GM12878 (cell line): ENCODE data around the gene CREB3L1. TPM values are rescaled to one million over a fixed set of nuclear protein-coding genes. Genes with fewer than 3 reads are reported as not detected.

Source experiments
- ATAC-seq: fragments of 200-7000 bp; cut with Tn5 transposase; 3 replicates; pipeline ENCODE4 v1.9.1; 2020; ENCODE audit warnings: mild to moderate bottlenecking, moderate library complexity
- BruUV-seq: library from RNA; stranded (reverse); fragments of 400-500 nt; replicated peaks from 2 replicates; lab custom pipeline; 2021; lab: Mats Ljungman, UMichigan
- CTCF ChIA-PET: fragments of 300-600 bp; sonication (Branson Sonifier 250); formaldehyde crosslinking; extraction: SDS; loops from one replicate; lab custom pipeline; 2021; ENCODE audit warnings: inconsistent platforms; lab: Yijun Ruan, JAX
- POLR2A ChIA-PET: fragments of 350-600 bp; formaldehyde crosslinking; extraction: SDS; loops from one replicate; lab custom pipeline; 2021; ENCODE audit warnings: inconsistent platforms; lab: Charles Lee
- RAD21 ChIA-PET: fragments of 300-600 bp; sonication (Branson Sonifier 250); formaldehyde crosslinking; loops from one replicate; lab custom pipeline; 2023; ENCODE audit warnings: antibody characterized with exemption; ENCODE audit not compliant: unreplicated experiment; lab: Charles Lee
- SMC1A ChIA-PET: fragments of 300-600 bp; sonication (Branson Sonifier 250); formaldehyde crosslinking; loops from one replicate; lab custom pipeline; 2023; ENCODE audit not compliant: unreplicated experiment, uncharacterized antibody; lab: Charles Lee
- DNase-seq: peaks from one replicate; pipeline ENCODE4 v3.0.0-alpha.2; 2011; ENCODE audit warnings: low read depth, low spot score
- FAIRE-seq: peaks from 3 replicates; lab custom pipeline; 2011; peaks lifted over from hg19 to GRCh38; lab: Jason Lieb, UNC
- H2AFZ ChIP-seq: 2 replicates; pipeline ENCODE4 v1.6.0; 2011; ENCODE audit warnings: low read depth, low read length, control low read depth; ENCODE audit not compliant: control insufficient read depth
- H3K27ac ChIP-seq: 2 replicates; pipeline ENCODE4 v1.5.1; 2011; ENCODE audit warnings: control low read depth; ENCODE audit not compliant: control insufficient read depth, insufficient read depth
- H3K27me3 ChIP-seq, 2 experiments: replicated peaks in 1 of 2; 2 replicates each; pipeline versions ENCODE4 v1.6.0 to v1.6.1; 2011; ENCODE audit warnings: low read length in 1 of 2; ENCODE audit not compliant: control insufficient read depth in 2 of 2, insufficient read depth in 2 of 2
- H3K36me3 ChIP-seq, 2 experiments: 2 replicates each; pipeline ENCODE4 v1.5.1; 2011; ENCODE audit warnings: low read length in 1 of 2; ENCODE audit not compliant: control insufficient read depth in 2 of 2, insufficient read depth in 2 of 2
- H3K4me1 ChIP-seq: 2 replicates; pipeline ENCODE4 v1.6.1; 2011; ENCODE audit warnings: mild to moderate bottlenecking, low read length, moderate library complexity, mixed read lengths; ENCODE audit not compliant: control insufficient read depth, insufficient read depth
- H3K4me2 ChIP-seq: 2 replicates; pipeline ENCODE4 v1.6.0; 2011; ENCODE audit warnings: control low read depth; ENCODE audit not compliant: control insufficient read depth, insufficient read depth
- H3K4me3 ChIP-seq: fragments of 200-600 bp; sonication (generic); 2 replicates; pipeline ENCODE4 v1.5.1; 2016
- H3K79me2 ChIP-seq: 2 replicates; pipeline ENCODE4 v1.6.0; 2011; ENCODE audit warnings: low read length; ENCODE audit not compliant: control insufficient read depth, insufficient read depth
- H3K9ac ChIP-seq: 2 replicates; pipeline ENCODE4 v1.8.0; 2011; ENCODE audit warnings: low read length, control low read depth, mixed read lengths; ENCODE audit not compliant: control insufficient read depth, insufficient read depth
- H3K9me3 ChIP-seq: replicated peaks from 3 replicates; pipeline ENCODE4 v1.5.1; 2011; ENCODE audit warnings: mild to moderate bottlenecking, low read length; ENCODE audit not compliant: control insufficient read depth, insufficient read depth
- H4K20me1 ChIP-seq: 2 replicates; pipeline ENCODE4 v1.6.0; 2011; ENCODE audit not compliant: control insufficient read depth, insufficient read depth
- CBFB ChIP-seq: IDR thresholded peaks from 2 replicates; pipeline ENCODE4 v1.6.1; 2016; ENCODE audit warnings: antibody characterized with exemption, low read depth
- HCFC1 ChIP-seq: fragments of 150-350 bp; IDR thresholded peaks from 2 replicates; pipeline ENCODE4 v1.6.1; 2014; ENCODE audit warnings: low read length
- HSF1 ChIP-seq: fragments of 150-350 bp; IDR thresholded peaks from 2 replicates; pipeline ENCODE4 v1.6.1; 2014; ENCODE audit warnings: mild to moderate bottlenecking, low read depth, low read length
- IKZF1 ChIP-seq: fragments of 450-650 bp; conservative IDR thresholded peaks from 2 replicates; pipeline ENCODE4 v1.6.1; 2017; ENCODE audit warnings: antibody characterized with exemption, mild to moderate bottlenecking
- LARP7 ChIP-seq: fragments of 450-650 bp; IDR thresholded peaks from 2 replicates; pipeline ENCODE4 v1.6.1; 2017; ENCODE audit warnings: mild to moderate bottlenecking
- MAX ChIP-seq: IDR thresholded peaks from 2 replicates; pipeline ENCODE4 v1.6.1; 2012; ENCODE audit warnings: low read depth, low read length, improper control_type of control experiment
- MLLT1 ChIP-seq: fragments of 450-650 bp; IDR thresholded peaks from 2 replicates; pipeline ENCODE4 v1.6.1; 2016; ENCODE audit warnings: mild to moderate bottlenecking
- MTA3 ChIP-seq: IDR thresholded peaks from 2 replicates; pipeline ENCODE4 v1.6.1; 2012; ENCODE audit warnings: low read length, inconsistent platforms, borderline replicate concordance
- NFXL1 ChIP-seq: fragments of 450-650 bp; IDR thresholded peaks from 2 replicates; pipeline ENCODE4 v1.6.1; 2017; ENCODE audit warnings: antibody characterized with exemption, mild to moderate bottlenecking, borderline replicate concordance
- NFYA ChIP-seq: IDR thresholded peaks from 2 replicates; pipeline ENCODE4 v1.6.1; 2011; ENCODE audit warnings: low read depth, mild to moderate bottlenecking, low read length, improper control_type of control experiment, borderline replicate concordance
- NR2C1 ChIP-seq: fragments of 450-650 bp; IDR thresholded peaks from 2 replicates; pipeline ENCODE4 v1.6.1; 2017; ENCODE audit warnings: antibody characterized with exemption, mild to moderate bottlenecking, moderate library complexity
- POLR2AphosphoS2 ChIP-seq: IDR thresholded peaks from 2 replicates; pipeline ENCODE4 v1.6.1; 2011; ENCODE audit warnings: low read depth, mild to moderate bottlenecking, low read length, improper control_type of control experiment, moderate library complexity
- SIN3A ChIP-seq: IDR thresholded peaks from 2 replicates; pipeline ENCODE4 v1.6.1; 2012; ENCODE audit warnings: low read depth, low read length, improper control_type of control experiment
- SIX5 ChIP-seq: IDR thresholded peaks from 2 replicates; pipeline ENCODE4 v1.6.1; 2011; ENCODE audit warnings: mild to moderate bottlenecking, low read depth, low read length, moderate library complexity; ENCODE audit not compliant: severe bottlenecking
- SREBF2 ChIP-seq: IDR thresholded peaks from 2 replicates; pipeline ENCODE4 v1.6.1; 2012; ENCODE audit warnings: mild to moderate bottlenecking, low read length
- TCF12 ChIP-seq: IDR thresholded peaks from 2 replicates; pipeline ENCODE4 v1.6.1; 2011; ENCODE audit warnings: low read depth, mild to moderate bottlenecking, low read length
- TCF7 ChIP-seq: IDR thresholded peaks from 2 replicates; pipeline ENCODE4 v1.6.1; 2014; ENCODE audit warnings: antibody characterized with exemption, borderline replicate concordance
- ZZZ3 ChIP-seq: IDR thresholded peaks from 2 replicates; pipeline ENCODE4 v1.6.1; 2011; ENCODE audit warnings: low read depth; ENCODE audit not compliant: control insufficient read depth, insufficient read length
- WGBS: methylation state at CpG from one replicate; pipeline ENCODE4 v1.1.6; 2016; ENCODE audit warnings: low lambda C conversion rate; ENCODE audit not compliant: insufficient replicate concordance, insufficient coverage; ENCODE audit errors: missing lambda C conversion rate; 5-methylcytosine and 5-hydroxymethylcytosine counted together
- in situ Hi-C: fragments of 300-500 bp; cut with MboI; formaldehyde crosslinking; loops from 9 replicates; pipeline ENCODE4 v1.14.3; 2018; ENCODE audit warnings: mixed read lengths
- intact Hi-C: fragments of 100-400 bp; cut with micrococcal nuclease; formaldehyde crosslinking; loops from one replicate; pipeline ENCODE4 v1.14.2; 2022; ENCODE audit not compliant: unreplicated experiment
- polyA plus RNA-seq, 11 experiments: library from polyadenylated mRNA; depleted of rRNA in 4 of 11; unstranded in 6 of 11; stranded (reverse) in 5 of 11; fragments of >200 nt; fragmentation: Nextera tagmentation in 4 of 11; fragmentation: Illumina TruSeq in 1 of 11; extraction: Ambion mirVana in 4 of 11; extraction: Trizol in 1 of 11; gene quantifications; 1 replicate in 1 of 11; 2 replicates in 10 of 11; pipeline versions ENCODE4 v1.2.1 to v1.2.3, GENCODE V29; 2011 to 2016; ENCODE audit warnings: inconsistent platforms in 2 of 11, missing spikeins in 2 of 11, low read depth in 1 of 11
- total RNA-seq, 4 experiments: library from RNA; depleted of rRNA in 3 of 4; stranded (reverse); fragments of >200 nt in 3 of 4; fragmentation: Illumina TruSeq in 1 of 4; extraction: Trizol in 1 of 4; gene quantifications; 2 replicates each; pipeline versions ENCODE4 v1.2.1 to v1.2.3, GENCODE V29; 2013 to 2021

CREB3L1 gene
- total and polyA plus RNA-seq, 10 of the 15 experiments (the other 5 are each of a cell fraction or from before 2014, with no cell fraction given): 0.03 to 1.4 (median 0.22) TPM

- H3K36me3 ChIP-seq: no peaks in the 10 kb centered on the region
- H3K4me3 ChIP-seq: no peak overlapping the region
- intact Hi-C loops (no loop called here), in situ Hi-C loops (no loop called here)
- H4K20me1 ChIP-seq: no peaks in the 10 kb centered on the region
- ATAC-seq (no peak), DNase-seq (no peak), FAIRE-seq (no peak)
- no TSS peak for BruUV-seq
- RAD21 ChIA-PET: interaction anchor here (0.7 to 1.0 kb wide), 2 partner anchors 15 to 38 kb away, joined by 3 read pairs; no protein-coding TSS in a partner anchor
- H3K27ac ChIP-seq: no peak overlapping the region
- no peak overlapping the region for H3K9ac ChIP-seq
- H2AFZ ChIP-seq: no peak overlapping the region; the same call in 1 of the 2 replicates
- H3K27me3 ChIP-seq: no peaks in the 10 kb centered on the region
- POLR2A ChIA-PET: interaction anchor here (1.0 to 1.8 kb wide), 2 partner anchors 14 to 26 kb away, joined by 3 to 8 read pairs; no protein-coding TSS in a partner anchor
- no peak for TF ChIP-seq ZZZ3
- no peak for TF ChIP-seq NFXL1
- no peak for TF ChIP-seq MTA3
- TF ChIP-seq LARP7: no peak
- no peak for TF ChIP-seq HCFC1
- no peak for TF ChIP-seq IKZF1
- no peak for TF ChIP-seq NFYA
- no peak for TF ChIP-seq SIN3A
- TF ChIP-seq MAX: no peak
- no peak for TF ChIP-seq SREBF2
- TF ChIP-seq TCF7: no peak
- TF ChIP-seq HSF1: no peak
- no peak for TF ChIP-seq MLLT1
- no peak for TF ChIP-seq NR2C1
- no peak for TF ChIP-seq CBFB
- TF ChIP-seq SIX5: no peak
- TF ChIP-seq POLR2AphosphoS2: no peak
- TF ChIP-seq TCF12: no peak
- 76% methylated on average over 16 of the region's 16 CpGs for WGBS
- no peaks in the 10 kb centered on the region for H3K79me2 ChIP-seq
- CTCF ChIA-PET: interaction anchor here (0.8 to 4.3 kb wide), 7 partner anchors 14 to 74 kb away, joined by 3 to 36 read pairs (median 5); no protein-coding TSS in a partner anchor
- no peak overlapping the region for H3K4me2 ChIP-seq
- SMC1A ChIA-PET: interaction anchor here (0.5 to 3.4 kb wide), 7 partner anchors 8 to 216 kb away, joined by 3 to 15 read pairs (median 6); no protein-coding TSS in a partner anchor
- no peaks in the 10 kb centered on the region for H3K9me3 ChIP-seq
- peaks cover 21% of the 10 kb centered on the region for H3K4me1 ChIP-seq
Measured at GRCh38 chr11:46271875-46272815, 5.3 kb upstream of the CREB3L1 start.
